GM08714 (cell line): ENCODE results near the gene IGFALS.

Experiments
- H3K4me3 ChIP-seq: fragments of 200-500 bp; sonication (Bioruptor generic); 2 replicates; pipeline ENCODE4 v1.5.1; 2014; ENCODE audit warnings: mild to moderate bottlenecking, low read length, inconsistent platforms
- ZNF274 ChIP-seq: IDR thresholded peaks from 2 replicates; pipeline ENCODE4 v1.6.1; 2012; ENCODE audit warnings: mild to moderate bottlenecking, low read depth, low read length

Gene IGFALS

GRCh38 chr16:1793578-1794220, at the start of gene IGFALS:
Gene IGFALS (minus strand): TSS chr16:1793705. CDS start chr16:1793652, 53 bp downstream.
- TF ChIP-seq ZNF274: no peak
- no peak within 1 kb of the TSS for H3K4me3 ChIP-seq

- no peak overlapping the region for H3K4me3 ChIP-seq
- TF ChIP-seq ZNF274: no peak
These were observed 46.0 kb upstream of the IGFALS start for GRCh38 chr16:1839554-1839953.

DNA sequence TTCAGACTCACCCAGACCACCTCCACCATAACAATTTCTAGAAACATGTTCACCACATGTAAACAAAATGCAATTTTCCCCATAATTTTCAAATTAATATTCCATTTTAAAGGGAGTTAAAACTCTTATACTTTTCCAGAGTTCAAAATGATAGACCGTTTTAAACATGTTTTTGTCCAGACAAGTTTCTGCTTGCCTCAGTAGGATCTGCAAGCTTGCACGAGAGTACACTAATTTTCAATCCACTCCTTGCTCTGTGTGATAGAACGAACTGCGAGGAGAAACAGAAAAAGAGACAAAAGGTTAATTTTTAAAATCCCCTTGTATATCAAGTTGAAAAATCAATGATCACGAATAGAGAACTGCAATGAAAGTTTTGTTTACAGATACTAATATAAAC, 40.6 kb upstream of the IGFALS start:
- no peak overlapping the region for H3K4me3 ChIP-seq
- TF ChIP-seq ZNF274: no peak

GRCh38 chr16:1832838-1833454, 39.4 kb upstream of the IGFALS start:
- no peak for TF ChIP-seq ZNF274
- H3K4me3 ChIP-seq: no peak overlapping the region

DNA sequence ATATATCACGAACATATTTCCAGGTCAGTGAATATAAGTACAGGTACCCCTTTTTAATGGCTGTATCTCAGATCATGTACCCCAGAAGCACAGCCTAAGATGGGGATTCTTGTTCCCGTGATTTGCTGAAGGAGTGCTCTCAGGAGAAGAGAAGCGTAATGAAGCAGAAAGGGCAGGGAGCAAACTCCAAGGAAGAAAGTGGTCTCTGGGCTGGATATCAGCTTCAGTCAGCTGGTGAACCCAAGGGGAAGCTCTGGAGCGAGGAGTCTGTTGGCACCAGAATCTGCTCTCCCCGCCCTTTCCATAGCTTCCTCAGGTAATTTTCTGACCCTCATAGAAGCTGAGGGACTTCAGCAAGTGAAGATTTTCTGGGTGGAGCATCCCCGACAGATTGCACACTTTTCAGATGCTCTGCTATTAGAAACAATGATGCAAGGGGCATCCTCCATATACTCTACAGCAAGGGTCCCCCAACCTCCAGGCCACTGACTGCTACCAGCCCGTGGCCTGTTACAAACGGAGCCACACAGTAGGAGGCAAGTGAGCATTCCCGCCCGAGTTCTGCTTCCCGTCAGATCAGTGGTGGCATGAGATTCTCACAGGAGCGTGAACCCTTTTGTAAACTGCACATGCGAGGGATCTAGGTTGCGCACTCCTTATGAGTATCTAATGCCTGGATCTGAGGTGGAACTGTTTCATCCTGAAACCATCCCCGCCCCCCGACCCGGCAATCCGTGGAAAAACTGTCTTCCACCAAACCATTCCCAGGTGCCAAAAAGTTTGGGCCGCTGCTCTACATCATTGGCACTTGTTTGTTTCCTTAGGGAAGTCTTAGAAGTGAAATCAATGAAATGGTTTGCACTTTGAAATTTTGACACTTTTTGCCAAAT, 37.9 kb upstream of the IGFALS start:
- no peak overlapping the region for H3K4me3 ChIP-seq
- no peak for TF ChIP-seq ZNF274

- TF ChIP-seq ZNF274: no peak
- no peak overlapping the region for H3K4me3 ChIP-seq
These were observed 36.7 kb upstream of the IGFALS start for GRCh38 chr16:1830213-1830612.

DNA sequence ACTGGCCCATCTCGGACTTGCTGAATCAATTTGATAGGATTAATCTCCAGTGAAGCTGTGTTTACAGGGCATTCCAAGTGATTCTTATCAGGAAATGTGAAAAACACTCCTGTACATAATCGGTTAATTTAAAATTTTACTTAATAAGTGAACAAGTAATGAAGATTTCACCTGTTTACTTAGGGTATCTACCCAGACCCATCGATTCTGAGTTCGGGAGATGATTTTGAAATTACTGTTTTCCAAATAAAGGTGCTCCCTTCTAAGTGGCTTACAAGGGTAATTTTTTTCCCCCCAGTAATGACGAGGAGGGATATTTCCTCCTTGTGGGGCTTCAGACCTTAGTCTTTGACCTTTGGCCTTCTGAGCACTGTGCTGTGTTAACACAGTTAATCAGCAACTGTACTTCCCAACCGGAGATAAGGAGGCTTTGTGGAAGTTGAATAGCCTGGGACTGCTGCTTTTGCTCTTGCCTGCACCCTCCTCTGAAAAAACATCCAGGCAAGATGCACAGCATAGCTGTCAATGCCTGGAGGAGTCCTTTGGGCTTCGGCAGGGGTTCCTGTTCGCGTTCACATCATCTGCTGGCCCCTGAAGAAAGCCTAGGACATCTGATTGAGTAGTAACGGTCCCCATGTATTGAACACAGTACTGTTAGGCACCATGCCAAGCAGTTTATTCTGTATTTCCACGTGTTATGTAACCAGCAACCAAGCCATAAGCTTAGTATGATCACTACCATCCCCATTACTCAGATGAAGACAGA, 35.3 kb upstream of the IGFALS start:
- H3K4me3 ChIP-seq: no peak overlapping the region
- TF ChIP-seq ZNF274: no peak

- no peak for TF ChIP-seq ZNF274
- H3K4me3 ChIP-seq: peak within 1 kb of the TSS; percentile 95
These were observed 33.4 kb upstream of the IGFALS start, which contains the start of the genes FAHD1 and HAGH for GRCh38 chr16:1826691-1827573. Gene FAHD1 (plus strand): TSS chr16:1827206. CDS start chr16:1827239, 33 bp downstream. Gene HAGH (minus strand): TSS chr16:1826825. CDS start chr16:1826787, 38 bp downstream.

GRCh38 chr16:1825864-1826690, 32.6 kb upstream of the IGFALS start:
- peak overlapping the region; percentile 95 for H3K4me3 ChIP-seq
- TF ChIP-seq ZNF274: no peak

DNA sequence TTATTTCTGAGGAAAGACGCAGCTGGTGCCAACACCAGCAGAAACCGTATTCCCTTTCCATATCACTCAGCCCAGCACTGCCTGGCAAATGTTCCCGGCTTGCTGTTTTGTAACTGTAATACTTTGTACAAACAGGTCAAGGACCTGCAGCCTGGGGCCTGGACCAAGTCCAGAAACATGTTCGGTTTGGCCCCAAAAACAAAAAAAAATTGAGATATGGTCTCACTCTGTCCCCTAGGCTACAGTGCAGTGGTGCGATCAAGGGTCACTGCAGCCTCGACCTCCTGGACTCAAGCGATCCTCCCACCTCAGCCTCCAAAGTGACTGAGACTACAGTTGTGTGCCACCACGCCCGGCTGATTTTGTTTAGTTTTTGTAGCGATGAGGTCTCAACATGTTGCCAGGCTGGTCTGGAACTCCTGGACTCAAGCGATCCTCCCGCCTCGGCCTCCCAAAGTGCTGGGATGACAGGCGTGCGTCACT, 31.9 kb upstream of the IGFALS start:
- no peak for TF ChIP-seq ZNF274

GRCh38 chr16:1823821-1824220, 30.3 kb upstream of the IGFALS start:
- H3K4me3 ChIP-seq: no peak overlapping the region
- no peak for TF ChIP-seq ZNF274

More for the DNA sequence above, 31.9 kb upstream of the IGFALS start:
- peak overlapping the region; percentile 95 for H3K4me3 ChIP-seq

- no peak overlapping the region for H3K4me3 ChIP-seq
- TF ChIP-seq ZNF274: no peak
These were observed 29.3 kb upstream of the IGFALS start for GRCh38 chr16:1822801-1823200.
